ENCODE measurements around the gene ITGB7. TPM values are rescaled to one million over a fixed set of nuclear protein-coding genes. Genes with fewer than 3 reads are reported as not detected.
A peak's percentile ranks its signal among the peaks of the same experiment; 100 is the strongest.

ITGB7 gene
- polyA plus RNA-seq, 2 donors: 7.5 to 8.0 TPM

DNA sequence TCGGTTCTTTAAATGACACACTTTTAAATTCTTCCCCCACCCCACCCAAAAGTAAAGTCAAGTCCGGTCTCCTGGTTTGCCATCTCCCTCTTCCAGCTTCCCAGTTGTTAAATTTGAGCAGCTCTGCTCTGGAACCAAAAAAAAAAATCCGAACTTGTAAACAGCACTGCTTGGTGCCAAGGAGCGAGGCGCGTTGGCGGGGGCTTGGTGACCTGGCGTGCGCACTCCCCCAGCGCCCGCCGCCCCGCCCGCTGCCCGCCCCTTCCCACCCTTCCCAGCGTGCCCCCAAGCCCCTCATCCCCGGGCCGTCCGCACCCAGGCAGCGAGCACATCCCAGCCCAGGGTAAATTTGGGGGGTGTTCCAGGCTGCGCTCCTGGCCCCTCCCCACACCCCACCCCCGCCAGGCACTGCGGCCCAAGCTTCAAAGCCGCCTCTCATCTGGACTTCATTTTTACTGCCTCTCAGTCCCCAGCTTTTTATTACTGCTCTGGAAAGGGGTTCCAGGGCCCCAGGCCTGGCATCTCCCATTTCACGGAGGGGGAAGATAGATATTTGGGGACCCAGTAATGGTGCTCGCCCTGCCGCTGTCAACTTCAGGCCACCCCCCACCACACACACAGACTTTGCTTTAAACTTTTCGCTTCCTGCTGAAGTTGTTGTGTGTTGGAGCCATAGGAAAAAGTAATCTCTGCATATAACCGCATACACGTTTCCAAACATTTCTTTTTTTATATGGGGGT is 11.7 kb upstream of the ITGB7 start:
- Histone ChIP-seq H3K27ac (ENCODE audit: low read depth in 2 of 2, low read length in 1 of 2) (peak overlapping the region; percentile 99 to 100), H3K4me3 (ENCODE audit: low read depth in 1 of 2, low read length in 2 of 2) (peak overlapping the region; percentile 72 to 75), H3K4me1 (ENCODE audit: control insufficient read depth in 2 of 2, insufficient read depth in 2 of 2, low read length in 1 of 2) (peaks cover 12 to 33% of the 10 kb centered on the region in 2 donors)

GRCh38 chr12:53217931-53218307 is 10.9 kb upstream of the ITGB7 start:
- WGBS, 2 donors: 40% methylated on average over 3 of the region's 3 CpGs
- H3K4me1 ChIP-seq (ENCODE audit: control insufficient read depth in 2 of 2, insufficient read depth in 2 of 2, low read length in 1 of 2): peaks cover 8 to 26% of the 10 kb centered on the region in 2 donors
- H3K27ac ChIP-seq (ENCODE audit: low read depth in 2 of 2, low read length in 1 of 2): peak overlapping the region; percentile 99 to 100
- H3K36me3 ChIP-seq (ENCODE audit: control insufficient read depth in 2 of 2, insufficient read depth in 2 of 2, low read length in 1 of 2): peaks cover 17 to 27% of the 10 kb centered on the region in 2 donors
- H3K9me3 ChIP-seq (ENCODE audit: control insufficient read depth in 2 of 2, insufficient read depth in 1 of 2, low read depth in 1 of 2, low read length in 1 of 2): no peaks in the 10 kb centered on the region
- no peaks in the 10 kb centered on the region for H3K27me3 ChIP-seq (ENCODE audit: control insufficient read depth in 1 of 2, insufficient read depth in 2 of 2, low read length in 2 of 2)
- peak overlapping the region; percentile 11 to 75 for H3K4me3 ChIP-seq (ENCODE audit: low read depth in 1 of 2, low read length in 2 of 2)

More for the DNA sequence above, 11.7 kb upstream of the ITGB7 start:
- peaks cover 17 to 19% of the 10 kb centered on the region in 2 donors for H3K36me3 ChIP-seq (ENCODE audit: control insufficient read depth in 2 of 2, insufficient read depth in 2 of 2, low read length in 1 of 2)
- no peaks in the 10 kb centered on the region for H3K9me3 ChIP-seq (ENCODE audit: control insufficient read depth in 2 of 2, insufficient read depth in 1 of 2, low read depth in 1 of 2, low read length in 1 of 2)
- H3K27me3 ChIP-seq (ENCODE audit: control insufficient read depth in 1 of 2, insufficient read depth in 2 of 2, low read length in 2 of 2): no peaks in the 10 kb centered on the region
- WGBS, 2 donors: 19 to 35% methylated on average over 29 to 30 of the region's 30 CpGs

DNA sequence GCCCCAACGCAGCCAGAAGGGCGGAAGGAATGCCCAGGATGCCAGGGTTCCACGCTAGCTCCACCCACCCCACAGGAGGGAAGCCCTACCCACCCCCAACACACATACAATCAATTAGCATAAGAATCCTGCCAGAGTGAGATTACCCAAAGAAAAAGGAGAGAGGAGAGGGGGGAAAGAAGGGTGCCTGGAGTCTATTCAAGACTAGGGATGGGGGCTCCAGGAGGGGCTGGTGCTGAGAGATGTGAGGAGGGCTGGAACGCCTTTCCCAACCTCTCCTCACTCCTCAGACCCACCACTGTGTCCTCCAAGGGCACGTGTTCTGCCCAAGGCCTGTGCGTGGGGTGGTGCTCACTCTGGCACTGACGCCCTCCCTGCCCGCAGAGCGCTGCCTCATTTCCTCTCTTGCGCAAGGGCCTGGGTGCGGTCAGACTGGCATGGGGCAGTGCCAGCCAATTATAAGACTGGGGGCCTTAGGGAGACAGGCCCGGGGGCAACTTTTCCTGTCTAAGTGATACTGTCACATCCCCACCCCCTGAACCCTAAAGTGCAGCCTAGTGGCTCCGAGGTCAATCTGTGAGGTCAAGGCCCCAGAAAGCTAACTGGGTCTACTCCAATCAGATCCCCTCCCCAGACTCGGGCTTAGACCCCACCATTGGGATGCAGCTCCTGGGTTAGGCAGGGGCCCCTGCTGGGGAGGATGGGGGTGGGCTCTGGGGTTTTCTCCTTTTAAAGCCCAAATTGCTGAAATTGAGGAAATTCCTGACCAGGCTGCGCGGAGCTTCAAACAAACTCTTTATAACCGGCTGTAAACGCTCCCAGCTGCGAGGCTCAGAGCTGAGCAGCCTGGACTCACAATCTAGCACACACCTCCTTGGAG is 10.2 kb upstream of the ITGB7 start:
- WGBS, 2 donors: 42 to 51% methylated on average over 19 of the region's 19 CpGs
- H3K27ac ChIP-seq (ENCODE audit: low read depth in 2 of 2, low read length in 1 of 2): peak overlapping the region; percentile 99 to 100
- H3K4me3 ChIP-seq (ENCODE audit: low read depth in 1 of 2, low read length in 2 of 2): peak overlapping the region; percentile 11 to 75
- no peaks in the 10 kb centered on the region for H3K9me3 ChIP-seq (ENCODE audit: control insufficient read depth in 2 of 2, insufficient read depth in 1 of 2, low read depth in 1 of 2, low read length in 1 of 2)
- H3K27me3 ChIP-seq (ENCODE audit: control insufficient read depth in 1 of 2, insufficient read depth in 2 of 2, low read length in 2 of 2): no peaks in the 10 kb centered on the region
- peaks cover 18 to 31% of the 10 kb centered on the region in 2 donors for H3K36me3 ChIP-seq (ENCODE audit: control insufficient read depth in 2 of 2, insufficient read depth in 2 of 2, low read length in 1 of 2)
- H3K4me1 ChIP-seq (ENCODE audit: control insufficient read depth in 2 of 2, insufficient read depth in 2 of 2, low read length in 1 of 2): peaks cover 8 to 20% of the 10 kb centered on the region in 2 donors

- no peaks in the 10 kb centered on the region for H3K27me3 ChIP-seq (ENCODE audit: control insufficient read depth in 1 of 2, insufficient read depth in 2 of 2, low read length in 2 of 2)
- peaks cover 8 to 20% of the 10 kb centered on the region in 2 donors for H3K4me1 ChIP-seq (ENCODE audit: control insufficient read depth in 2 of 2, insufficient read depth in 2 of 2, low read length in 1 of 2)
- peak overlapping the region; percentile 5 to 65 for H3K27ac ChIP-seq (ENCODE audit: low read depth in 2 of 2, low read length in 1 of 2)
- no peak overlapping the region for H3K4me3 ChIP-seq (ENCODE audit: low read depth in 1 of 2, low read length in 2 of 2)
- 84% methylated on average over 8 of the region's 8 CpGs for WGBS, 2 donors
- H3K9me3 ChIP-seq (ENCODE audit: control insufficient read depth in 2 of 2, insufficient read depth in 1 of 2, low read depth in 1 of 2, low read length in 1 of 2): peaks cover 0 to 3% of the 10 kb centered on the region in 2 donors
- peaks cover 34 to 47% of the 10 kb centered on the region in 2 donors for H3K36me3 ChIP-seq (ENCODE audit: control insufficient read depth in 2 of 2, insufficient read depth in 2 of 2, low read length in 1 of 2)
Observed at GRCh38 chr12:53215497-53215896, 8.4 kb upstream of the ITGB7 start.

DNA sequence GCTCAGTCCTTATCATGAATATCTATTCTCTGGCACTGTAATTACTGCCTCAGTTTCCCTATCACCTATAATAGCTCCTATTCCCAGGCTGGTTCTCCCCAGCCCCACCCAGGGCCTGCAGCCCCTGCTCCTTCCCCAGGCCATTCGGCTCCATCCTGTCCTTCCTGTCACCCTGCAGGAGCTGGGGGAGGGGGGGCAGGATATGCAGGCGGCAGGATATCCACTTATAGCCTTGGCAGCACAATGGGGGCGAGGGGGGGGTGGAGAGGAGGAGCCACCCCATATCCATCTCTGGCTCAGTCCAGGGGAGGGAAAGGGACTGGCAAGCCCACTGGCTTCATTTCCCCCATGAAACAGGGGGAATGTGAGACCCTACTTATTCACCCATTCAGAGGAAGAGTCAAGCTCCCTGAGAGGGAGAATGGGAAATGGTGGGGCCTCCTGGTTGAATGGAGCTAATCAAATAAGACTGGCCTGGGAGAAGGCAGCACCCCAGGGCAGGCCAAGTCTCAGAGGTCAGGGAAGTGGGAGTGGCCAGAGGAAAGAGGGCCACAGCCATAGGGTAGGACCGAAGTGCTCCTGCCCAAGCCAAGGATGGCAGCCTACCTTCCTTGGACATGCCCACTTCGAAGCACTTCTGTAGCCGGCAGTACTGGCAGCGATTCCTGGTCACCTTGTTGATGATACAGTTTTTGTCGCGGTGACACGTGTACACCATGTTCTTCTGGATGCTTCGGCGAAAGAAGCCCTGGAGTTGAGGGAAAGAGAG is 7.8 kb upstream of the ITGB7 start:
- H3K4me1 ChIP-seq (ENCODE audit: control insufficient read depth in 2 of 2, insufficient read depth in 2 of 2, low read length in 1 of 2): peaks cover 8 to 20% of the 10 kb centered on the region in 2 donors
- H3K4me3 ChIP-seq (ENCODE audit: low read depth in 1 of 2, low read length in 2 of 2): no peak overlapping the region
- H3K27ac ChIP-seq (ENCODE audit: low read depth in 2 of 2, low read length in 1 of 2): peak overlapping the region; percentile 5 to 65
- H3K9me3 ChIP-seq (ENCODE audit: control insufficient read depth in 2 of 2, insufficient read depth in 1 of 2, low read depth in 1 of 2, low read length in 1 of 2): peaks cover 0 to 3% of the 10 kb centered on the region in 2 donors
- H3K36me3 ChIP-seq (ENCODE audit: control insufficient read depth in 2 of 2, insufficient read depth in 2 of 2, low read length in 1 of 2): peaks cover 35 to 51% of the 10 kb centered on the region in 2 donors
- 68 to 71% methylated on average over 12 of the region's 12 CpGs for WGBS, 2 donors
- H3K27me3 ChIP-seq (ENCODE audit: control insufficient read depth in 1 of 2, insufficient read depth in 2 of 2, low read length in 2 of 2): no peaks in the 10 kb centered on the region

DNA sequence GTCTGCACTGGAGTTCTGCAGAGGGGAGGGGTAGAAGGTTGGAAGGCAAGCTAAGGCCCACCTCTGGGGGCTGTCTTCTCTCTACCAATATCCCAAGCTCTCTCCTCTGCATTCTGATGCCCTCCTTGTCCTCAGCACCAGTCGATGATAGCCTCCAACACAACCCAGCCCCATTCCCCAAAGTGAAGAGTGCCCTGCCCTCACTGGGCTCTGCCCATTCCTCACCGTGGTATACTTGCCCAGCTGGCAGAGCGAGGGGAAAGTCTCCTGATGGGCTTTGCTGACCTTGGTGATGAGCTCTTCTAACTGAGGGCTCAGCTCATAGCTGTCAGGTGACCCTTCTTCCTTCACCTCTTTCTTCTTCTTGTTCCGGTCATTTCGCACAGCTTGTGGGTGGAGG is 7.2 kb upstream of the ITGB7 start:
- Histone ChIP-seq H3K27ac (ENCODE audit: low read depth in 2 of 2, low read length in 1 of 2) (peak overlapping the region; percentile 19 to 65), H3K4me3 (ENCODE audit: low read depth in 1 of 2, low read length in 2 of 2) (no peak overlapping the region), H3K4me1 (ENCODE audit: control insufficient read depth in 2 of 2, insufficient read depth in 2 of 2, low read length in 1 of 2) (peaks cover 8 to 17% of the 10 kb centered on the region in 2 donors), H3K36me3 (ENCODE audit: control insufficient read depth in 2 of 2, insufficient read depth in 2 of 2, low read length in 1 of 2) (peaks cover 35 to 51% of the 10 kb centered on the region in 2 donors), H3K9me3 (ENCODE audit: control insufficient read depth in 2 of 2, insufficient read depth in 1 of 2, low read depth in 1 of 2, low read length in 1 of 2) (peaks cover 0 to 3% of the 10 kb centered on the region in 2 donors), H3K27me3 (ENCODE audit: control insufficient read depth in 1 of 2, insufficient read depth in 2 of 2, low read length in 2 of 2) (no peaks in the 10 kb centered on the region)
- 69 to 76% methylated on average over 5 of the region's 5 CpGs for WGBS, 2 donors

DNA sequence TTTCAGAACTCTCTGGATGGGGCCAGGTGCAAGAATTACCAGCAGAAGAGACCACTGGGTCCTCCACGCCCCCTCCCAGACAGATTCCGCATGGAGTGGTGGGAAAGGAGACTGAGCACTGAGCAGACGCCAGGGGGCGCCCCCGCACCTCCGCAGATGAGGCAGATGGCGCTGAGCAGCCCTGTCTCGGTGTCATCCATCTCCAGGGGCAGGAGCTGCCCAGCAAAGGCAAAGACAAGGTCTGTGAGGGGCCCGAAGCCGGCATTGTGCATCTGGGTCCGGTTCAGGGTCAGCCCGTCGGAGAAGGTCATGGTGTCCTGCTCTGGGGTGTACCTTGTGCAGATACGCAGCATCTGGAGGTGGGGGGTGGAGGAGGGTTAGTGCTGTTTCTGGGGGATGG is 6.3 kb upstream of the ITGB7 start:
- Histone ChIP-seq H3K9me3 (ENCODE audit: control insufficient read depth in 2 of 2, insufficient read depth in 1 of 2, low read depth in 1 of 2, low read length in 1 of 2) (peaks cover 0 to 3% of the 10 kb centered on the region in 2 donors), H3K27me3 (ENCODE audit: control insufficient read depth in 1 of 2, insufficient read depth in 2 of 2, low read length in 2 of 2) (no peaks in the 10 kb centered on the region), H3K36me3 (ENCODE audit: control insufficient read depth in 2 of 2, insufficient read depth in 2 of 2, low read length in 1 of 2) (peaks cover 35 to 51% of the 10 kb centered on the region in 2 donors), H3K4me1 (ENCODE audit: control insufficient read depth in 2 of 2, insufficient read depth in 2 of 2, low read length in 1 of 2) (peaks cover 10 to 17% of the 10 kb centered on the region in 2 donors), H3K4me3 (ENCODE audit: low read depth in 1 of 2, low read length in 2 of 2) (no peak overlapping the region), H3K27ac (ENCODE audit: low read depth in 2 of 2, low read length in 1 of 2) (peak overlapping the region in 1 of 2 donors; percentile 5)
- 13 to 14% methylated on average over 14 of the region's 14 CpGs for WGBS, 2 donors

DNA sequence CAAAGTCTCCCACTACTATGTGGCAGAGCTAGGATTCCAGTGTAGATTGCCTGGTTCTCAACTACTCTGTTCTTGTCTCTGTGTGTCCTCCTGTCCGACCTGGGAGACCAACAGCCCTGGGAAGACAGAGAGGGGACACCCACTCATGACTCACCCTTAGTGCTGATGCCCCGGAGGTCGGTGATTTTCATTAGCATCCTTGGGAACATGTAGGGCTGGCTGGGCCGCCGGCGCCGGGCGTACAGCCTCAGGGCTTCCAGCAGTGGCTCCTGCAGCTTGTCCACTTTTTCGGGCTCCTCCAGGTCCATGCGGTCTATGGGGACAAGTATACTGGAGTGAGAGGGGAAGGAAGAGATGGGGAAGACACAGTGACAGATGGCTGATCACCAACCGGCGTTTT is 5.9 kb upstream of the ITGB7 start:
- Histone ChIP-seq H3K27me3 (ENCODE audit: control insufficient read depth in 1 of 2, insufficient read depth in 2 of 2, low read length in 2 of 2) (no peaks in the 10 kb centered on the region), H3K9me3 (ENCODE audit: control insufficient read depth in 2 of 2, insufficient read depth in 1 of 2, low read depth in 1 of 2, low read length in 1 of 2) (peaks cover 0 to 3% of the 10 kb centered on the region in 2 donors), H3K36me3 (ENCODE audit: control insufficient read depth in 2 of 2, insufficient read depth in 2 of 2, low read length in 1 of 2) (peaks cover 35 to 51% of the 10 kb centered on the region in 2 donors), H3K4me3 (ENCODE audit: low read depth in 1 of 2, low read length in 2 of 2) (no peak overlapping the region), H3K27ac (ENCODE audit: low read depth in 2 of 2, low read length in 1 of 2) (no peak overlapping the region), H3K4me1 (ENCODE audit: control insufficient read depth in 2 of 2, insufficient read depth in 2 of 2, low read length in 1 of 2) (peaks cover 10 to 15% of the 10 kb centered on the region in 2 donors)
- WGBS, 2 donors: 41 to 44% methylated on average over 12 of the region's 12 CpGs

Measured in esophagus (tissue), 2 donors.